ENCODE data around the gene TRAPPC3. TPM values are rescaled to one million over a fixed set of nuclear protein-coding genes. Genes with fewer than 3 reads are reported as not detected.
A peak's percentile ranks its signal among the peaks of the same experiment; 100 is the strongest.

The TRAPPC3 gene
- total RNA-seq, 1 experiment from 2014 or later = 98.7 TPM

DNA sequence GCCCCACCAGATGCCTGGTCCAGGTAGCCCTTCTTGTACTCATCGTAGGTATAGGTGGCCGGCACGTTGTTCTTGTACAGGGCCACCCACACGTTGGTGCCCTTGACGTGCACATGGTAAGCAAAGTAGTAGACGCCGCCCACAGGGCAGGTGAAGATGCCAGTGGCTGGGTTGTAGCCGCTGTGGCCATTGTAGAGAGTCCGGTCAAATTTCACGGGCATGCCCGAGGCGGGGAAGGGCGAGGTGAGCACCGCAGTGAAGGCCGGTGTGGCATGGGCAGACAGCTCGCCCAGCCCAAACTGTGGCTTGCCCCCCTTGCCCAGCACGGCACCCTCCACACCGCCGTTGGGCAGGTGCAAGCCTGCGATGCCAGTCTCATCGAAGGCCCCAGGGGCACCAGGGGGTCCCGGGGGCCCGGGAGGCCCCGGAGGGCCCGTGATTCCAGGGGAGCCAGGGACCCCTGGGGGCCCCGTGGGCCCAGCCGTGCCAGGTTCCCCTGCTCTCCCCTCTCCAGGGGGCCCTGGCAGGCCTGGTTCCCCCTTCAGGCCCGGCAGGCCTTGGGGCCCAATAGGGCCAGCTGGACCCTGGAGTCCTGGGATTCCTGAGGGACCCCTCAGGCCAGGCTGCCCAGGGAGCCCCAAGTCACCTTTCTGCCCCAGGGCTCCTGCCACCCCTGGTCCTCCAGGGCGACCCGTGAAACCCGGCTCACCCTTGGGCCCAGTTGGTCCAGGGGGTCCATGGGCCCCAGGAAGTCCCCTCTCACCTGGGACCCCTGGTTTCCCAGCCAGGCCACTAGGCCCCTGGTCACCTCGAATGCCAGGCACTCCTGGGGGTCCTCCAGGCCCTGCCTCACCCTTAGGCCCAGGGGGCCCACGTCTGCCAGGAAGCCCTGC lies 51.3 kb downstream of the TRAPPC3 start:
- BruUV-seq (replicated peaks) = no TSS peak
- H3K4me1 ChIP-seq (ENCODE audit: control insufficient read depth, insufficient read depth, low read length) = peaks cover 3% of the 10 kb centered on the region; the same call in 1 of the 2 replicates
- no peaks in the 10 kb centered on the region for H3K9me3 ChIP-seq (ENCODE audit: control insufficient read depth, insufficient read depth, low read depth, low read length)
- no peaks in the 10 kb centered on the region for H3K27me3 ChIP-seq (ENCODE audit: control insufficient read depth, insufficient read depth, low read length)
- in situ Hi-C loops (cut with HindIII; ENCODE audit: low pct_unique_long_range_greater_than_20kb, low sequenced_read_pairs) (no loop called here), intact Hi-C loops (cut with micrococcal nuclease; ENCODE audit: unreplicated experiment) (no loop called here)
- CTCF ChIA-PET = interaction anchor here (0.5 to 1.5 kb wide), 6 partner anchors 25 to 244 kb away, joined by 3 to 12 read pairs (median 4); no protein-coding TSS in a partner anchor
- H3K4me3 ChIP-seq (ENCODE audit: low read depth in 2 of 2, low read length in 2 of 2) = no peak overlapping the region
- ATAC-seq = no peak
- DNase-seq (ENCODE audit: low read depth, low spot score) = no peak
- H3K36me3 ChIP-seq (ENCODE audit: control insufficient read depth, insufficient read depth, low read length) = peaks cover 5% of the 10 kb centered on the region; the same call in 1 of the 2 replicates
- POLR2A ChIA-PET = no interaction called here
- TF ChIP-seq POLR2AphosphoS5 (IDR thresholded peaks at IDR 0.05; ENCODE audit: low read depth, low read length) (no peak), SIN3A (IDR thresholded peaks at IDR 0.05; ENCODE audit: borderline replicate concordance, insufficient read depth, low read depth, low read length) (no peak), TCF7L2 (IDR thresholded peaks at IDR 0.05; ENCODE audit: low read depth, low read length) (no peak)
- TF ChIP-seq, protein P1, sequence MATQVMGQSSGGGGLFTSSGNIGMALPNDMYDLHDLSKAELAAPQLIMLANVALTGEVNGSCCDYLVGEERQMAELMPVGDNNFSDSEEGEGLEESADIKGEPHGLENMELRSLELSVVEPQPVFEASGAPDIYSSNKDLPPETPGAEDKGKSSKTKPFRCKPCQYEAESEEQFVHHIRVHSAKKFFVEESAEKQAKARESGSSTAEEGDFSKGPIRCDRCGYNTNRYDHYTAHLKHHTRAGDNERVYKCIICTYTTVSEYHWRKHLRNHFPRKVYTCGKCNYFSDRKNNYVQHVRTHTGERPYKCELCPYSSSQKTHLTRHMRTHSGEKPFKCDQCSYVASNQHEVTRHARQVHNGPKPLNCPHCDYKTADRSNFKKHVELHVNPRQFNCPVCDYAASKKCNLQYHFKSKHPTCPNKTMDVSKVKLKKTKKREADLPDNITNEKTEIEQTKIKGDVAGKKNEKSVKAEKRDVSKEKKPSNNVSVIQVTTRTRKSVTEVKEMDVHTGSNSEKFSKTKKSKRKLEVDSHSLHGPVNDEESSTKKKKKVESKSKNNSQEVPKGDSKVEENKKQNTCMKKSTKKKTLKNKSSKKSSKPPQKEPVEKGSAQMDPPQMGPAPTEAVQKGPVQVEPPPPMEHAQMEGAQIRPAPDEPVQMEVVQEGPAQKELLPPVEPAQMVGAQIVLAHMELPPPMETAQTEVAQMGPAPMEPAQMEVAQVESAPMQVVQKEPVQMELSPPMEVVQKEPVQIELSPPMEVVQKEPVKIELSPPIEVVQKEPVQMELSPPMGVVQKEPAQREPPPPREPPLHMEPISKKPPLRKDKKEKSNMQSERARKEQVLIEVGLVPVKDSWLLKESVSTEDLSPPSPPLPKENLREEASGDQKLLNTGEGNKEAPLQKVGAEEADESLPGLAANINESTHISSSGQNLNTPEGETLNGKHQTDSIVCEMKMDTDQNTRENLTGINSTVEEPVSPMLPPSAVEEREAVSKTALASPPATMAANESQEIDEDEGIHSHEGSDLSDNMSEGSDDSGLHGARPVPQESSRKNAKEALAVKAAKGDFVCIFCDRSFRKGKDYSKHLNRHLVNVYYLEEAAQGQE (IDR thresholded peaks at IDR 0.05; ENCODE audit: insufficient read depth in 1 of 2, low read depth in 2 of 2, low read length in 1 of 2) = no peak
- TF ChIP-seq, protein P2, sequence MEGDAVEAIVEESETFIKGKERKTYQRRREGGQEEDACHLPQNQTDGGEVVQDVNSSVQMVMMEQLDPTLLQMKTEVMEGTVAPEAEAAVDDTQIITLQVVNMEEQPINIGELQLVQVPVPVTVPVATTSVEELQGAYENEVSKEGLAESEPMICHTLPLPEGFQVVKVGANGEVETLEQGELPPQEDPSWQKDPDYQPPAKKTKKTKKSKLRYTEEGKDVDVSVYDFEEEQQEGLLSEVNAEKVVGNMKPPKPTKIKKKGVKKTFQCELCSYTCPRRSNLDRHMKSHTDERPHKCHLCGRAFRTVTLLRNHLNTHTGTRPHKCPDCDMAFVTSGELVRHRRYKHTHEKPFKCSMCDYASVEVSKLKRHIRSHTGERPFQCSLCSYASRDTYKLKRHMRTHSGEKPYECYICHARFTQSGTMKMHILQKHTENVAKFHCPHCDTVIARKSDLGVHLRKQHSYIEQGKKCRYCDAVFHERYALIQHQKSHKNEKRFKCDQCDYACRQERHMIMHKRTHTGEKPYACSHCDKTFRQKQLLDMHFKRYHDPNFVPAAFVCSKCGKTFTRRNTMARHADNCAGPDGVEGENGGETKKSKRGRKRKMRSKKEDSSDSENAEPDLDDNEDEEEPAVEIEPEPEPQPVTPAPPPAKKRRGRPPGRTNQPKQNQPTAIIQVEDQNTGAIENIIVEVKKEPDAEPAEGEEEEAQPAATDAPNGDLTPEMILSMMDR (IDR thresholded peaks at IDR 0.05) = no peak
- H3K27ac ChIP-seq (ENCODE audit: low read length) = no peak overlapping the region

DNA sequence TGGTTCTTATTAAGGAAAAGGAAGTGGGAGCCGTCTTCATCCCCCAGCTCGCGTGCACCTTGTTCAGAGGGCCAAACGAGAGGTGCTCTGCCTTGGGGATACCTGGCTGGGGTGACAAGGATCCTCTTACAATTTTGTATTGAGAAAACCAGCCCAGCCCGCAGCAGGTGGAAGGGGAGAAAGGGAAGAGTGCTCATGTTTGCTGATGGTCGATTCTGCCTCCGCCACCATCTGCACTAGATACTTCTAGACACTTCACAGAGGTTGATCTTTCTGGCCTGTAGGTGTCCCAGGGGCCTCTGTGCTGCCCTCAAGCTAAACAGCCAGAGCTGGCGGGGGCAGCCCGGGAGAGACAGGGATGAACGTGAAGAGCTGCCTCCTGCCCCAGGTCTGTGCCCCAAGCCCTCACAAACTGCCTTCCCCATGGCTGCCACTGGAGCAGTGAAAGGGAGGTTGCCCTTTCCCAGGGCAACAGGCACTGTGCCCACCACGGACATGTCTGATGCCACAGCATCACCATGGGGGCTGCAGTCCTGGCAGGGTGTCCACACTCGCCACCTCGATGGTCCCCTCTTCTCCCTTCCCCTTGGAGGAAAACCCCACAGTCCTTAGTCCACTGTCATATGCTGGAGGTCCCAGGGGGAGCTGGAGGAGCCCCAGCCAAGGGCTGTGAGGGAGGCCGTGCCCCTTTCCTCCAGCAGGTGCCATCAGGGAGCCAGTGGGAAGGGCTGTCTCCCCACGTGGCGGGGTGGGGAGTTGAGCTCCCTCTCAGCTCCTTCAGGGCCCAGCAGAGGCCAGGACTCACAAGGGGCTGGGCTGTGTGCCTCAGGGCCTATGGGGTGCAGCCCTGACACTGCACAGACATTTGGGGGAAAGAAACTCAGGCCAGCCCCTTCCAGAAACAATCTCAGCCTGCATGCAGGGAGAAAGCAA lies 52.5 kb downstream of the TRAPPC3 start:
- POLR2A ChIA-PET = interaction anchor here (0.6 kb wide), 1 partner anchor 187 kb away, joined by 3 read pairs; no protein-coding TSS in a partner anchor
- DNase-seq (ENCODE audit: low read depth, low spot score) (no peak), ATAC-seq (peak; percentile 63)
- intact Hi-C loops (cut with micrococcal nuclease; ENCODE audit: unreplicated experiment) (no loop called here), in situ Hi-C loops (cut with HindIII; ENCODE audit: low pct_unique_long_range_greater_than_20kb, low sequenced_read_pairs) (no loop called here)
- Histone ChIP-seq H3K9me3 (ENCODE audit: control insufficient read depth, insufficient read depth, low read depth, low read length) (no peaks in the 10 kb centered on the region), H3K36me3 (ENCODE audit: control insufficient read depth, insufficient read depth, low read length) (peaks cover 9% of the 10 kb centered on the region), H3K4me3 (ENCODE audit: low read depth in 2 of 2, low read length in 2 of 2) (no peak overlapping the region), H3K27me3 (ENCODE audit: control insufficient read depth, insufficient read depth, low read length) (no peaks in the 10 kb centered on the region), H3K4me1 (ENCODE audit: control insufficient read depth, insufficient read depth, low read length) (peaks cover 3% of the 10 kb centered on the region; the same call in 1 of the 2 replicates), H3K27ac (ENCODE audit: low read length) (no peak overlapping the region)
- no TSS peak for BruUV-seq (replicated peaks)
- CTCF ChIA-PET = interaction anchor here (0.5 to 1.5 kb wide), 6 partner anchors 24 to 245 kb away, joined by 3 to 12 read pairs (median 4); no protein-coding TSS in a partner anchor
- TF ChIP-seq, protein P2 (IDR thresholded peaks at IDR 0.05) = peak; percentile 65; the same call in 1 of the 2 replicates
- no peak for TF ChIP-seq TCF7L2 (IDR thresholded peaks at IDR 0.05; ENCODE audit: low read depth, low read length)
